PFSK-1 (cell line): Measurements from ENCODE around the gene FAM53B.

Experiments used
- FOXP2 ChIP-seq: optimal IDR thresholded peaks from 2 replicates; pipeline ENCODE3; 2011; ENCODE audit warnings: borderline replicate concordance, control low read depth, inconsistent platforms; ENCODE audit not compliant: insufficient read depth; ENCODE audit errors: extremely low read length, extremely low read depth
- POLR2AphosphoS5 ChIP-seq: IDR thresholded peaks from 2 replicates; pipeline ENCODE4 v1.6.1; 2012; ENCODE audit warnings: low read depth, mild to moderate bottlenecking, control low read depth, low read length, moderate library complexity
- REST ChIP-seq, 2 experiments: IDR thresholded peaks; 2 replicates each; pipeline versions ENCODE4 v1.6.1 to v1.8.0; 2011 to 2012; ENCODE audit warnings: low read depth in 2 of 2, low read length in 2 of 2, control low read depth in 1 of 2, inconsistent platforms in 1 of 2, mild to moderate bottlenecking in 1 of 2, moderate library complexity in 1 of 2; ENCODE audit not compliant: insufficient read depth in 1 of 2
- SIN3A ChIP-seq: IDR thresholded peaks from 2 replicates; pipeline ENCODE4 v1.6.1; 2012; ENCODE audit warnings: mild to moderate bottlenecking, low read length, moderate library complexity, borderline replicate concordance; ENCODE audit not compliant: insufficient read depth
- TAF1 ChIP-seq: IDR thresholded peaks from 2 replicates; pipeline ENCODE4 v1.6.1; 2012; ENCODE audit warnings: low read length, control low read depth, borderline replicate concordance; ENCODE audit not compliant: insufficient read depth

FAM53B gene

GRCh38 chr10:124637091-124637700 lies 107.0 kb downstream of the FAM53B start:
- TF ChIP-seq POLR2AphosphoS5 (no peak), REST (IDR thresholded peaks at IDR 0.05; ENCODE audit: insufficient read depth in 1 of 2, low read depth in 2 of 2, low read length in 2 of 2) (no peak), SIN3A (no peak), TAF1 (no peak), FOXP2 (no peak)

- TF ChIP-seq REST (IDR thresholded peaks at IDR 0.05; ENCODE audit: insufficient read depth in 1 of 2, low read depth in 2 of 2, low read length in 2 of 2) = no peak
- no peak for TF ChIP-seq TAF1
- TF ChIP-seq POLR2AphosphoS5 = no peak
- no peak for TF ChIP-seq SIN3A
- TF ChIP-seq FOXP2 = no peak
These were observed 107.7 kb downstream of the FAM53B start for GRCh38 chr10:124636271-124636995.

- TF ChIP-seq TAF1 (no peak), SIN3A (no peak), POLR2AphosphoS5 (no peak), REST (IDR thresholded peaks at IDR 0.05; ENCODE audit: insufficient read depth in 1 of 2, low read depth in 2 of 2, low read length in 2 of 2) (no peak), FOXP2 (no peak)
These were observed 111.6 kb downstream of the FAM53B start for GRCh38 chr10:124632566-124632965.

GRCh38 chr10:124632064-124632531 lies 112.1 kb downstream of the FAM53B start:
- no peak for TF ChIP-seq SIN3A
- no peak for TF ChIP-seq REST (IDR thresholded peaks at IDR 0.05; ENCODE audit: insufficient read depth in 1 of 2, low read depth in 2 of 2, low read length in 2 of 2)
- TF ChIP-seq FOXP2 = no peak
- no peak for TF ChIP-seq POLR2AphosphoS5
- TF ChIP-seq TAF1 = no peak
